Astrocyte (in vitro differentiated cells and primary cell): ENCODE measurements around the gene PIK3C2G. TPM values are rescaled to one million over a fixed set of nuclear protein-coding genes. Genes with fewer than 3 reads are reported as not detected.
A peak's percentile ranks its signal among the peaks of the same experiment; 100 is the strongest.

ENCODE experiments used
- DNase-seq: peaks from one replicate; pipeline ENCODE4 v3.0.0-alpha.2; 2010; ENCODE audit warnings: low read depth
- FAIRE-seq: peaks from 2 replicates; lab custom pipeline; 2011; peaks lifted over from hg19 to GRCh38; lab: Jason Lieb, UNC
- H2AFZ ChIP-seq: 2 replicates; pipeline ENCODE4 v1.6.0; 2012; ENCODE audit warnings: low read depth, low read length, inconsistent platforms
- H3K27ac ChIP-seq: 2 replicates; pipeline ENCODE4 v1.5.1; 2011; ENCODE audit warnings: low read depth, low read length, inconsistent platforms
- H3K27me3 ChIP-seq: 2 replicates; pipeline ENCODE4 v1.6.0; 2011; ENCODE audit warnings: low read length, inconsistent platforms; ENCODE audit not compliant: insufficient read depth
- H3K36me3 ChIP-seq: 2 replicates; pipeline ENCODE4 v1.5.1; 2011; ENCODE audit warnings: low read length, inconsistent platforms; ENCODE audit not compliant: insufficient read depth
- H3K4me1 ChIP-seq: 2 replicates; pipeline ENCODE4 v1.5.1; 2011; ENCODE audit warnings: low read length, inconsistent platforms; ENCODE audit not compliant: insufficient read depth
- H3K4me2 ChIP-seq: 2 replicates; pipeline ENCODE4 v1.6.0; 2012; ENCODE audit warnings: low read length, inconsistent platforms
- H3K4me3 ChIP-seq: 2 replicates; pipeline ENCODE4 v1.5.1; 2011; ENCODE audit warnings: low read depth, mild to moderate bottlenecking, low read length, inconsistent platforms; ENCODE audit not compliant: insufficient read depth
- H3K79me2 ChIP-seq: 2 replicates; pipeline ENCODE4 v1.6.0; 2012; ENCODE audit warnings: mild to moderate bottlenecking, low read length, inconsistent platforms; ENCODE audit not compliant: insufficient read depth
- H3K9ac ChIP-seq: 2 replicates; pipeline ENCODE4 v1.6.0; 2012; ENCODE audit warnings: mild to moderate bottlenecking, low read length, inconsistent platforms
- H3K9me3 ChIP-seq: 2 replicates; pipeline ENCODE4 v1.5.1; 2012; ENCODE audit warnings: low read depth, mild to moderate bottlenecking, low read length, inconsistent platforms; ENCODE audit not compliant: insufficient read depth
- H4K20me1 ChIP-seq: 2 replicates; pipeline ENCODE4 v1.6.0; 2012; ENCODE audit warnings: low read length, inconsistent platforms; ENCODE audit not compliant: insufficient read depth
- H3K27ac Mint-ChIP-seq: one replicate; pipeline ENCODE4 v1.8.0; 2021; ENCODE audit warnings: mild to moderate bottlenecking, mixed read lengths; ENCODE audit not compliant: unreplicated experiment
- H3K27me3 Mint-ChIP-seq: one replicate; pipeline ENCODE4 v1.8.0; 2021; ENCODE audit warnings: low read depth, mixed read lengths; ENCODE audit not compliant: unreplicated experiment
- H3K36me3 Mint-ChIP-seq: one replicate; pipeline ENCODE4 v1.8.0; 2021; ENCODE audit warnings: low read depth, mixed read lengths; ENCODE audit not compliant: unreplicated experiment
- H3K4me1 Mint-ChIP-seq: one replicate; pipeline ENCODE4 v1.8.0; 2021; ENCODE audit warnings: low read depth, mixed read lengths; ENCODE audit not compliant: unreplicated experiment
- H3K4me3 Mint-ChIP-seq: one replicate; pipeline ENCODE4 v1.8.0; 2021; ENCODE audit warnings: mild to moderate bottlenecking, moderate library complexity, mixed read lengths; ENCODE audit not compliant: unreplicated experiment
- H3K9me3 Mint-ChIP-seq: one replicate; pipeline ENCODE4 v1.8.0; 2021; ENCODE audit warnings: mild to moderate bottlenecking, mixed read lengths; ENCODE audit not compliant: unreplicated experiment
- EZH2 ChIP-seq: IDR thresholded peaks from 2 replicates; pipeline ENCODE4 v1.6.1; 2012; ENCODE audit warnings: mild to moderate bottlenecking, low read length, inconsistent platforms; ENCODE audit not compliant: insufficient read depth
- total RNA-seq: library from RNA; stranded (reverse); gene quantifications from 2 replicates; pipeline ENCODE4 v1.2.1, GENCODE V29; 2021
- TF ChIP-seq, protein P1 (sequence below): IDR thresholded peaks from 2 replicates; pipeline ENCODE4 v1.5.1; 2011; ENCODE audit warnings: low read depth, mild to moderate bottlenecking, inconsistent platforms, low read length, moderate library complexity; ENCODE audit not compliant: insufficient read depth

Gene PIK3C2G
- total RNA-seq, 1 donor from 2014 or later: 0.05 TPM

DNA sequence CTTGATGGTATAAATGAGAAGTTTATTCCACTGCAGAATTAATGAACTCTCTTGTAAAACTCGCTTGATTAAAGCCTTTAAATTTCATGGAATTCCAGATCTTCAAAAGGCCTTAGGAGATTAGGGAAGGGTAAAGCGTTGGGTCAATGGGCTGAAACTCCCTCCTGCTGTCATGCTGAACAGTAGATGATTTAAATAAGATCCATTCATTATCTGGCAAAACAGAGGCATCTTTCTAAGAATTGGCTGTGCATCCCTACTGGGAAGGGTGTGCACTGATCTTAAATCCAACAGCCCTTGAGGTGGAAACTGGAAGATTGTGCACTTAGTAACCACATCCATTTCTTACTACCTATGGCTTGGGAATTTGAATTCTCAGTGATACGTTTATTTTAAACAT lies 420.5 kb downstream of the PIK3C2G start:
- H3K9me3 ChIP-seq: no peaks in the 10 kb centered on the region
- peaks cover 3% of the 10 kb centered on the region for H3K4me1 Mint-ChIP-seq
- no peaks in the 10 kb centered on the region for H3K9me3 Mint-ChIP-seq
- no peaks in the 10 kb centered on the region for H3K36me3 ChIP-seq
- no peaks in the 10 kb centered on the region for H3K27me3 Mint-ChIP-seq
- FAIRE-seq (no peak), DNase-seq (no peak)
- H3K4me1 ChIP-seq: no peaks in the 10 kb centered on the region
- no peak overlapping the region for H3K9ac ChIP-seq
- no peak overlapping the region for H3K27ac ChIP-seq
- H3K4me3 ChIP-seq: no peak overlapping the region
- no peak overlapping the region for H3K4me2 ChIP-seq
- no peak overlapping the region for H3K27ac Mint-ChIP-seq
- TF ChIP-seq, protein P1, sequence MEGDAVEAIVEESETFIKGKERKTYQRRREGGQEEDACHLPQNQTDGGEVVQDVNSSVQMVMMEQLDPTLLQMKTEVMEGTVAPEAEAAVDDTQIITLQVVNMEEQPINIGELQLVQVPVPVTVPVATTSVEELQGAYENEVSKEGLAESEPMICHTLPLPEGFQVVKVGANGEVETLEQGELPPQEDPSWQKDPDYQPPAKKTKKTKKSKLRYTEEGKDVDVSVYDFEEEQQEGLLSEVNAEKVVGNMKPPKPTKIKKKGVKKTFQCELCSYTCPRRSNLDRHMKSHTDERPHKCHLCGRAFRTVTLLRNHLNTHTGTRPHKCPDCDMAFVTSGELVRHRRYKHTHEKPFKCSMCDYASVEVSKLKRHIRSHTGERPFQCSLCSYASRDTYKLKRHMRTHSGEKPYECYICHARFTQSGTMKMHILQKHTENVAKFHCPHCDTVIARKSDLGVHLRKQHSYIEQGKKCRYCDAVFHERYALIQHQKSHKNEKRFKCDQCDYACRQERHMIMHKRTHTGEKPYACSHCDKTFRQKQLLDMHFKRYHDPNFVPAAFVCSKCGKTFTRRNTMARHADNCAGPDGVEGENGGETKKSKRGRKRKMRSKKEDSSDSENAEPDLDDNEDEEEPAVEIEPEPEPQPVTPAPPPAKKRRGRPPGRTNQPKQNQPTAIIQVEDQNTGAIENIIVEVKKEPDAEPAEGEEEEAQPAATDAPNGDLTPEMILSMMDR: no peak
- no peak for TF ChIP-seq EZH2
- no peaks in the 10 kb centered on the region for H3K79me2 ChIP-seq
- H3K36me3 Mint-ChIP-seq: no peaks in the 10 kb centered on the region
- no peaks in the 10 kb centered on the region for H3K27me3 ChIP-seq
- H3K4me3 Mint-ChIP-seq: no peak overlapping the region
- H2AFZ ChIP-seq: no peak overlapping the region
- H4K20me1 ChIP-seq: no peaks in the 10 kb centered on the region

DNA sequence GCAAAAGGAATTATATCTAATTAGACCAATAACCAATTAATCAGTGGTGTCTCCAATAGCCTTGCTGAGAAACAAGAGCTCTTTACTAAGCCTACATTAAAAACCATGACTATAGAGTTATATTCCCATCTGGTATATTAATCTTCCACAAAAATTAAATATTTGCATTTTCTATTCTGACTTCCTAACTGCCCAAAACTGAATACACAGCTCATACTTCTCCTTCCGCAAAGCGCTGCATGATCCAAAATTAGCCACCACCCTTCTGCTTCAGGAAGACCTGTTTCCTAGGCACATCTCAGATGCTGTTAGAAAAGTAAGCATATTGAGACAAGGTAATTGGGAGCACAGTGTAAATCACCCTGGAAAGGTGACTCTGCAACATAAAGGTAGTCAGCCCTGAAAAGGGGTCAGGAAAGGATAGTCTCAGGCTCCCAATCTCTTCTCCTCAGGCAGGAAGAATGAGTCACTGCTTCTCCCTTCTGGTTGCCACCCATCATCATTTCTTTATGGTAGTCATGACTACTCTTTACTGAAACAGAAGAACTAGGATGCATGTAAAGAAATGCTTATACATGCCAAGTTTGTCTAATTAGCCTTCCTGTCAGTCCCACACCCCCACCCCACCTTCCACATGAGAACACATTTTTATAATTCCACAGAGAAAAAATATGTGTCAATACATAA lies 422.2 kb downstream of the PIK3C2G start:
- H3K36me3 ChIP-seq: no peaks in the 10 kb centered on the region
- no peaks in the 10 kb centered on the region for H3K4me1 ChIP-seq
- H3K4me1 Mint-ChIP-seq: peaks cover 3% of the 10 kb centered on the region
- no peak for TF ChIP-seq EZH2
- TF ChIP-seq, protein P1: no peak
- H3K27ac ChIP-seq: no peak overlapping the region
- H2AFZ ChIP-seq: no peak overlapping the region
- no peak overlapping the region for H3K27ac Mint-ChIP-seq
- H3K9me3 ChIP-seq: no peaks in the 10 kb centered on the region
- H3K79me2 ChIP-seq: no peaks in the 10 kb centered on the region
- FAIRE-seq: no peak
- H3K36me3 Mint-ChIP-seq: no peaks in the 10 kb centered on the region
- no peaks in the 10 kb centered on the region for H3K9me3 Mint-ChIP-seq
- DNase-seq: peak; percentile 23
- H3K4me2 ChIP-seq: no peak overlapping the region
- no peak overlapping the region for H3K4me3 ChIP-seq
- no peaks in the 10 kb centered on the region for H4K20me1 ChIP-seq
- no peak overlapping the region for H3K9ac ChIP-seq
- no peak overlapping the region for H3K4me3 Mint-ChIP-seq
- H3K27me3 ChIP-seq: no peaks in the 10 kb centered on the region
- no peaks in the 10 kb centered on the region for H3K27me3 Mint-ChIP-seq

- Histone ChIP-seq H3K79me2 (no peaks in the 10 kb centered on the region), H3K9ac (no peak overlapping the region), H3K4me1 (no peaks in the 10 kb centered on the region), H3K9me3 (no peaks in the 10 kb centered on the region), H4K20me1 (no peaks in the 10 kb centered on the region), H3K4me2 (no peak overlapping the region), H3K4me3 (no peak overlapping the region), H2AFZ (no peak overlapping the region), H3K36me3 (no peaks in the 10 kb centered on the region), H3K27me3 (no peaks in the 10 kb centered on the region), H3K27ac (no peak overlapping the region)
- Mint-ChIP-seq H3K4me3 (no peak overlapping the region), H3K27me3 (no peaks in the 10 kb centered on the region), H3K4me1 (peaks cover 3% of the 10 kb centered on the region), H3K27ac (no peak overlapping the region), H3K36me3 (no peaks in the 10 kb centered on the region), H3K9me3 (no peaks in the 10 kb centered on the region)
- no peak for FAIRE-seq
- no peak for TF ChIP-seq EZH2
- TF ChIP-seq, protein P1: no peak
- no peak for DNase-seq
Observed at GRCh38 chr12:18684430-18684829, 423.1 kb downstream of the PIK3C2G start.
